Mesodermal cell (in vitro differentiated cells): ENCODE data around the gene ABCA4.

Experiments
- H3K27ac ChIP-seq: 2 replicates; pipeline ENCODE4 v1.7.0; 2013; ENCODE audit warnings: mild to moderate bottlenecking, low read depth, low read length, moderate library complexity; ENCODE audit not compliant: severe bottlenecking
- H3K36me3 ChIP-seq: 2 replicates; pipeline ENCODE4 v1.7.1; 2013; ENCODE audit warnings: mild to moderate bottlenecking, low read length, moderate library complexity; ENCODE audit not compliant: control insufficient read depth, insufficient read depth
- H3K4me1 ChIP-seq: one replicate; pipeline ENCODE4 v1.7.1; 2013; ENCODE audit warnings: mild to moderate bottlenecking, low read length; ENCODE audit not compliant: insufficient read depth, control insufficient read depth, poor library complexity, severe bottlenecking
- H3K4me3 ChIP-seq: 2 replicates; pipeline ENCODE4 v1.7.0; 2013; ENCODE audit warnings: low read length, control low read depth, mild to moderate bottlenecking; ENCODE audit not compliant: insufficient read depth, poor library complexity, severe bottlenecking; ENCODE audit errors: extremely low read depth
- H3K9me3 ChIP-seq: 2 replicates; pipeline ENCODE4 v1.7.1; 2013; ENCODE audit warnings: mild to moderate bottlenecking, low read length, moderate library complexity; ENCODE audit not compliant: control insufficient read depth
- WGBS, 2 experiments: methylation state at CpG; one replicate each; pipeline ENCODE4 v1.1.5; 2013; ENCODE audit warnings: missing lambda C conversion rate in 2 of 2; ENCODE audit not compliant: insufficient coverage in 2 of 2; 5-methylcytosine and 5-hydroxymethylcytosine counted together

ABCA4 gene

DNA sequence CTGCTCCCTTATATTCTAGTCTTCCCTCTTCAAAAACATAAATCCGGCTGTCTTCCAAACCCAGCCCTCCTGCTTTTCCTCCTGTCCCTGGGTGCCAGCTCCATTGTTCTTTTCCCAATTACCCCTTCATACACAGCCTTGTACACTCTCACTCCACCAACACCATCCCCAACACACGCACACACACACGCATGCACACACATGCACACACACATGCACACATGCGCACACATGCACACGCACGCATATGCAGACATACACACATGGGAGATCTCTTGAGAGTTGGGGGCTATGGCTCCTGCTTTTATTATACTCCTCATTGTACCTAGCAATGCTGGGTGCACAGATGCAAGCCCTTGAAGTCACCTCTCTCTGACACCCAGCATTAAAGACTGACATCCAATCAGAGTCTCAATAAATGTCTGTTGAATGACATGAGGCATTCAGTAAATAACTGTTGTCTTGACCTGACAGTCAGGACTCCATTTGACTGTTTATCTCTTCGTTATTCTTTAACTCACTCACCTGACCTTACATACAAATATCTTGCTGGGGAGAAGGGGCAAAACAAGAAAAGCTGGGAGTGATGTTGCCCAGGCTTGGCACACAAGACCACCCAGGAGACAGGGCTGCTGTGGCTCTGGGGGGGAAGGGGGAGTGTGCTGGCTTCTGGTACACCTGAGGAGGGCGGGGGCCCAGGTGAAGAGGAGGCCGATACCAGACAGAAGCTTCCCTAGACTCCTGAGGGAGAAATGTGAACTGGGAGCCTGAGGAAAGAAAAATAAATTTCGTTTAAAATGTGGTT, 16.0 kb downstream of the ABCA4 start:
- WGBS, 2 experiments, result 69 to 83% methylated on average over 5 to 7 of the region's 10 CpGs
- H3K9me3 ChIP-seq, result no peaks in the 10 kb centered on the region
- H3K4me1 ChIP-seq, result peaks cover 56% of the 10 kb centered on the region
- no peaks in the 10 kb centered on the region for H3K36me3 ChIP-seq
- H3K4me3 ChIP-seq, result no peak overlapping the region
- H3K27ac ChIP-seq, result no peak overlapping the region

DNA sequence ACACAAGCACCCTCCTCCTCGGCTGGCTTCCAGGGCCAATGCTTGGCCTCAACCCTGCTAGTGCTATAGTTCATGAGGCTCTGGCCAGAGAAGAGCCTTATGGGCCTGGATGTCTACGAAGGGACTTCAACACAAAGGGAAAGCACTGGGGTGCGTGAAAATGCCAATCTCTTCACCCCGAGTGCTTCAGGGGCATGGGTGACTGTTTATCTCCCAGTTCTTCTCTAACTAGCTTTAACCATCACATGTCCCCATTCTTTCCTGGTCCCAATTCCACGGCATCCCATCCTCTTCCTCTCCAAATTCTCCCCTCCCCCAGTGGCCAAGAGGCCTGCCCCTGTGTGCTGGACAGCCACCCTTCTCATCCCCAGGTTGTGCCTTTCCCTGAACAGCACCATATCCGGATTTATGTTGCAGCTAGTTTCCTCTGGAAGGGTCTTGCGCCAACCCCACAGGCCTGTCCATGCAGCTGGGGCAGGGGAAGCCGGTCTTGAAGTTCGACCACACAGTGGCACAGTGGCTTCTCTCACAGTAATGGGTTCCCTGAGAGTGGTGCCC, 16.7 kb downstream of the ABCA4 start:
- 95 to 96% methylated on average over 8 to 9 of the region's 9 CpGs for WGBS, 2 experiments
- H3K27ac ChIP-seq, result no peak overlapping the region
- H3K4me1 ChIP-seq, result peaks cover 64% of the 10 kb centered on the region
- H3K36me3 ChIP-seq, result no peaks in the 10 kb centered on the region
- no peaks in the 10 kb centered on the region for H3K9me3 ChIP-seq
- no peak overlapping the region for H3K4me3 ChIP-seq

- no peaks in the 10 kb centered on the region for H3K9me3 ChIP-seq
- peaks cover 70% of the 10 kb centered on the region for H3K4me1 ChIP-seq
- WGBS, 2 experiments, result 87 to 91% methylated on average over 3 to 4 of the region's 4 CpGs
- no peak overlapping the region for H3K27ac ChIP-seq
- H3K36me3 ChIP-seq, result no peaks in the 10 kb centered on the region
- no peak overlapping the region for H3K4me3 ChIP-seq
These were observed 17.3 kb downstream of the ABCA4 start for GRCh38 chr1:94103608-94104007.

DNA sequence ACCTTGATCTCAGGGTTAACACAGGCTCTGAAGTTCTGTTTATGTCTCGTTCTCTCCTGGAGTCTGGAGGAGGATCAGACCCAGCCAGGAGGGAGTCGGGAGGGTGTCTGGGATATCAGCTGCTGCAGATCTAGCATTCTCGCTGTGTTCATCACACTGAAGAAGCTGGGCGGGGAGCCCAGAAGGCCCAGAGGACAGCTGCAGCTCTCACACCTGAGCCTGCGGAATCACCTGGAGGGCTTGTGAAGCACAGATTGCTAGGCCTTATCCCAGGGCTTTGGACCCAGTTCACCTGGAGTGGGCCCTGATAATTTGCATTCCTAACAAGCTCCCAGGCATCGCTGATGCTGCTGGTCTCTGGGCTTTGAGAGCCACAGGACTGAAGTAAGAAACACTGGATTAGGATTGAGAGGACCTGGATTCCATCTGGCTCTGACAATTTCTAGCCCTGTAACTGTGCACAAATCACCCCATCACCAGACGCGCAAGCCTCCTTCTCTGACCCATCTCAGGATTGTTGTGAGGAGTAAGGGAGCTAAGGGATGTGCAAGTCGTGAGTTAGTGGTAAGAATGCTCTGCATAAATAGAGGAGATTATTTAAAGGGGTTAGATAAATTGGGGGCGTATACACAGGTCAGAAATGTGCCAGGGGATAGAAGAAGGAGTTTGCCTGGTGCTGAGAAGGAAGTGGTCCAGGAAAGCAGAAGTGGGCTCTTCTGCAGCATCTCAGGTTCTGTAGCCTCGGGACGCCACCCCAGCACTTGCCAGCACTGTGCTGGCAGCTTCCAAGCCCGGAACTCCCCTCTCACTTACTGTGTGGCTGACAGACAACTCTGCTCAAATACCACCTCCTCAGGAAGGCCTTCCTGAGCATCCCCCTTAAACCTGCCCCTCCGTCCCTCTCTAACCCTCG, 19.1 kb downstream of the ABCA4 start:
- H3K4me1 ChIP-seq, result peaks cover 77% of the 10 kb centered on the region
- H3K4me3 ChIP-seq, result no peak overlapping the region
- H3K27ac ChIP-seq, result peak overlapping the region; percentile 98
- WGBS, 2 experiments, result 84 to 87% methylated on average over 13 to 15 of the region's 15 CpGs
- no peaks in the 10 kb centered on the region for H3K36me3 ChIP-seq
- no peaks in the 10 kb centered on the region for H3K9me3 ChIP-seq

- H3K9me3 ChIP-seq, result no peaks in the 10 kb centered on the region
- peaks cover 82% of the 10 kb centered on the region for H3K4me1 ChIP-seq
- H3K36me3 ChIP-seq, result no peaks in the 10 kb centered on the region
- 81 to 88% methylated on average over 16 to 17 of the region's 19 CpGs for WGBS, 2 experiments
- peak overlapping the region; percentile 98 for H3K27ac ChIP-seq
- no peak overlapping the region for H3K4me3 ChIP-seq
These were observed 19.9 kb downstream of the ABCA4 start for GRCh38 chr1:94100785-94101612.

DNA sequence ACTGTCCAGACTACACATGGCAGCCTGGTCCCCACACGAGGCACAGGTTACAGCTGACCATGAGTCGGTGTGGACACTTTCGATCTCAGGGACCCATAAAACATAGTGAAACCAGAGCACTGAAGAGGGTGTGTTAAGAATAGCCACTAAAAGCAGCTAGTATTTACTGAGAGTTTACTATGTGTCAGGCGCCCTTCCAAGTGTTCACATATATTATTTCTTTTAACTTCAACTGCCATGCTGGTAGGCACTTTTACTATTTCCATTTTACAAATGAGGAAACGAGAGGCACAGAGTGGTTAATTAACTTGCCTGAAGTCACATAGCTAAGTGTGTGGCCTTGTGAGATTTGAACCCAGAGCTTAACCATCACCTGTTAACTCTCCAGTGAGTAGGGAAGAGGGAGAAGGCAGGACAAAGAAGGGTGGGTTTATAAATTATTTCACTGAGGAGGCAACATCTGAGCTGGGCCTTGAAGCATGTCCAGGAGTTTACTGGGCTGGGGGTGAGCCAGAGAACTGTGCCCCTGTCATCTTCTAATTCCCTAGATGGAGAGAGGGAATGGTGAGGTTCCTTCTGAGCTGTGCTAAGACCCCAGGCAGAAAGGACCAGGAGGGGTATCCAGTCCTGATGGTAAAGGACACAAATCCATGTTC, 20.7 kb downstream of the ABCA4 start:
- Histone ChIP-seq H3K4me3 (no peak overlapping the region), H3K36me3 (no peaks in the 10 kb centered on the region), H3K27ac (peak overlapping the region; percentile 98), H3K9me3 (no peaks in the 10 kb centered on the region), H3K4me1 (peaks cover 82% of the 10 kb centered on the region)
- WGBS, 2 experiments, result 95 to 100% methylated on average over 1 to 3 of the region's 5 CpGs

DNA sequence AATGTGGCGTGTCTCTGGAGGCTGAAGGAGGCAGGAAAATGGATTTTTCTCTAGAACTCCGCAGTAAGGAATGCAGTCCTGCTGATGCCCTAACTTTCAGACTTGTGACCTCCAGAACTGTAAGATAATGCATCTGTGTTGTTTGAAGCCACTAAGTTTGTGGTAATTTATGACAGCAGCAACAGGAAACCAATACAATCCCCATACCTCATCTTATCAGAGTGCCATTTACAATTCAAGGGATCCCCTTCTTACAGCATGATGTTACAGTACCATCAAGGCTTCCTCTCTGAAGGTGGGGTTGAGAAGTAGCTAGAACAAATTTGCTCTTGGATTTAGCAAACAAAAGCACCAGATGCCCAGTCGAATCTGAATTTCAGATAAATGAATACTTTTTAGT, 21.6 kb downstream of the ABCA4 start:
- peaks cover 82% of the 10 kb centered on the region for H3K4me1 ChIP-seq
- WGBS, 2 experiments, result 91 to 93% methylated on average over 2 of the region's 3 CpGs
- H3K27ac ChIP-seq, result peak overlapping the region; percentile 78
- H3K36me3 ChIP-seq, result no peaks in the 10 kb centered on the region
- no peak overlapping the region for H3K4me3 ChIP-seq
- no peaks in the 10 kb centered on the region for H3K9me3 ChIP-seq

GRCh38 chr1:94098585-94099111, 22.3 kb downstream of the ABCA4 start:
- no peaks in the 10 kb centered on the region for H3K36me3 ChIP-seq
- no peaks in the 10 kb centered on the region for H3K9me3 ChIP-seq
- WGBS, 2 experiments, result 98 to 100% methylated on average over 13 to 18 of the region's 18 CpGs
- no peak overlapping the region for H3K4me3 ChIP-seq
- peak overlapping the region; percentile 78 for H3K27ac ChIP-seq
- H3K4me1 ChIP-seq, result peaks cover 82% of the 10 kb centered on the region

DNA sequence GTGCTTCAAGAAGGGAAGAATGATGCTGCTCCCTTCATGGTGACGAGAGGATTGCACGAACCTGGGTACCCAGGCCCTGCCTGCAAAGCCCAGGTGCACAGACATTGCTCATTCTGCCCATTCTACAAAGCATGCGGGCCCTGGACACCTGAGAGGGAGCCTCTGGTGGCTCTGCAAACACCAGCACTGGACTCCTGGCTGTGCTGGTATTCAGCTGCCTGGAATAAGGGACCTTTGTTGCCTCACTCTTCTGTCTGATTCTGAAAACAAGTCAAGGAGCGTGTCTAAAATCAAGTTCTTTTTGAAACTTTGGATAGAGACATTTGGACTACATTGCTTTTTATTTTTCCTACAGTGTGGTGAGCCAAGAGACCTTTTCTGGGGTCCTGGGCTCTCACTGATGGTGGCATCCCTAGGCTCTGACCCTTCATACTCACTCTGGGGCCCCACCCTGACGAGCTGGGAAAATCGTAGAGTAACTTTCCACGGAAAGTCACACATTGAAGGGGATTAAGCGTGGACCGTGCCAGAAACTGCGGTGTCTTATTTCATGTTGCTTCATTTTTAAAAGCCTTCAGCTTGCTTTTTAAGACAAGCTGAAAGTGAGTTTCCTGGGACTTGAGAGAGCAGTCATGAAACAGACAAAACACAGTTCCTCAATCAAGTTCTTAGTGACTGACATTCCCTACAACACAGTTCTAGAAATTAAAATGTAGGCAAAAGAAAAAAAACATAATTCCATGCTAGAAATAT, 24.0 kb downstream of the ABCA4 start:
- no peaks in the 10 kb centered on the region for H3K36me3 ChIP-seq
- H3K27ac ChIP-seq, result peak overlapping the region; percentile 51
- 88 to 91% methylated on average over 9 to 10 of the region's 10 CpGs for WGBS, 2 experiments
- no peaks in the 10 kb centered on the region for H3K9me3 ChIP-seq
- H3K4me1 ChIP-seq, result peaks cover 85% of the 10 kb centered on the region
- H3K4me3 ChIP-seq, result no peak overlapping the region
